Trophoblast cell (in vitro differentiated cells and primary cell): ENCODE data around the gene UACA.

Experiments
- DNase-seq, 2 donors: peaks; one replicate each; pipeline ENCODE4 v3.0.0-alpha.2; 2016
- H2AFZ ChIP-seq: 2 replicates; pipeline ENCODE4 v1.6.1; 2013; ENCODE audit warnings: low read length, moderate library complexity, mild to moderate bottlenecking; ENCODE audit not compliant: insufficient read depth, poor library complexity
- H2AK5ac ChIP-seq: 2 replicates; pipeline ENCODE4 v1.6.1; 2013; ENCODE audit warnings: mild to moderate bottlenecking, low read length
- H2BK120ac ChIP-seq: 2 replicates; pipeline ENCODE4 v1.6.1; 2013; ENCODE audit warnings: low read length, mild to moderate bottlenecking, moderate library complexity; ENCODE audit not compliant: insufficient read depth, poor library complexity
- H2BK12ac ChIP-seq: 2 replicates; pipeline ENCODE4 v1.6.1; 2013; ENCODE audit warnings: mild to moderate bottlenecking, low read length, moderate library complexity
- H2BK5ac ChIP-seq: 2 replicates; pipeline ENCODE4 v1.6.1; 2013; ENCODE audit warnings: low read length, low read depth, moderate library complexity, mild to moderate bottlenecking; ENCODE audit not compliant: poor library complexity
- H3K14ac ChIP-seq: 2 replicates; pipeline ENCODE4 v1.6.1; 2013; ENCODE audit warnings: mild to moderate bottlenecking, low read length
- H3K18ac ChIP-seq: 2 replicates; pipeline ENCODE4 v1.6.1; 2013; ENCODE audit warnings: mild to moderate bottlenecking, low read length
- H3K23ac ChIP-seq: 2 replicates; pipeline ENCODE4 v1.6.1; 2013; ENCODE audit warnings: low read length
- H3K27ac ChIP-seq: 2 replicates; pipeline ENCODE4 v1.5.1; 2013; ENCODE audit warnings: low read depth, mild to moderate bottlenecking, inconsistent platforms, low read length, moderate library complexity
- H3K27me3 ChIP-seq: 2 replicates; pipeline ENCODE4 v1.6.1; 2013; ENCODE audit warnings: inconsistent platforms, mild to moderate bottlenecking, low read length, moderate library complexity; ENCODE audit not compliant: insufficient read depth
- H3K36me3 ChIP-seq, 2 experiments: 1 replicate in 1 of 2; 2 replicates in 1 of 2; pipeline ENCODE4 v1.6.1; 2013; ENCODE audit warnings: low read length in 2 of 2, mild to moderate bottlenecking in 2 of 2, moderate library complexity in 1 of 2; ENCODE audit not compliant: insufficient read depth in 2 of 2, control insufficient read depth in 1 of 2
- H3K4ac ChIP-seq: 2 replicates; pipeline ENCODE4 v1.6.1; 2013; ENCODE audit warnings: low read depth, mild to moderate bottlenecking, low read length, moderate library complexity
- H3K4me1 ChIP-seq, 2 experiments: 1 replicate in 1 of 2; 2 replicates in 1 of 2; pipeline ENCODE4 v1.6.1; 2013; ENCODE audit warnings: low read length in 2 of 2, mild to moderate bottlenecking in 2 of 2, moderate library complexity in 1 of 2; ENCODE audit not compliant: insufficient read depth in 2 of 2, control insufficient read depth in 1 of 2
- H3K4me2 ChIP-seq: 2 replicates; pipeline ENCODE4 v1.6.1; 2013; ENCODE audit warnings: inconsistent platforms, mild to moderate bottlenecking, low read length, moderate library complexity
- H3K4me3 ChIP-seq: 2 replicates; pipeline ENCODE4 v1.5.1; 2013; ENCODE audit warnings: mild to moderate bottlenecking, low read depth, low read length, inconsistent platforms
- H3K79me1 ChIP-seq: one replicate; pipeline ENCODE4 v1.6.1; 2013; ENCODE audit warnings: low read length
- H3K79me2 ChIP-seq: 2 replicates; pipeline ENCODE4 v1.6.1; 2013; ENCODE audit warnings: low read length, mild to moderate bottlenecking; ENCODE audit not compliant: control insufficient read depth, insufficient read depth, poor library complexity
- H3K9ac ChIP-seq: 2 replicates; pipeline ENCODE4 v1.6.1; 2013; ENCODE audit warnings: mild to moderate bottlenecking, low read length
- H3K9me3 ChIP-seq: 2 replicates; pipeline ENCODE4 v1.6.1; 2013; ENCODE audit warnings: low read depth, mild to moderate bottlenecking, control low read depth, inconsistent platforms, low read length; ENCODE audit not compliant: insufficient read depth
- H4K12ac ChIP-seq: 2 replicates; pipeline ENCODE4 v1.6.1; 2013; ENCODE audit warnings: low read depth, mild to moderate bottlenecking, low read length, moderate library complexity
- H4K8ac ChIP-seq: 2 replicates; pipeline ENCODE4 v1.6.1; 2013; ENCODE audit warnings: low read depth, mild to moderate bottlenecking, low read length, moderate library complexity
- H4K91ac ChIP-seq: one replicate; pipeline ENCODE4 v1.6.1; 2013; ENCODE audit warnings: low read depth, mild to moderate bottlenecking, low read length, moderate library complexity
- WGBS: extraction: QIAGEN DNeasy Blood & Tissue Kit; methylation state at CpG from one replicate; pipeline ENCODE4 v1.1.7; 2013; ENCODE audit warnings: missing lambda C conversion rate; ENCODE audit not compliant: insufficient read length, insufficient coverage; ENCODE audit errors: extremely low coverage; 5-methylcytosine and 5-hydroxymethylcytosine counted together

The UACA gene

GRCh38 chr15:70680817-70681216 is 82.5 kb downstream of the UACA start:
- Histone ChIP-seq H3K27ac (no peak overlapping the region), H3K18ac (no peak overlapping the region), H2BK12ac (no peak overlapping the region), H3K36me3 (no peaks in the 10 kb centered on the region), H4K91ac (no peak overlapping the region), H4K12ac (no peak overlapping the region), H3K9me3 (no peaks in the 10 kb centered on the region), H2BK5ac (no peak overlapping the region), H3K14ac (no peak overlapping the region), H3K9ac (no peak overlapping the region), H3K4ac (no peak overlapping the region), H2BK120ac (no peak overlapping the region), H3K4me2 (no peak overlapping the region), H2AK5ac (no peak overlapping the region), H4K8ac (no peak overlapping the region), H3K4me3 (no peak overlapping the region), H3K23ac (no peak overlapping the region), H3K79me1 (no peaks in the 10 kb centered on the region), H3K79me2 (no peaks in the 10 kb centered on the region), H3K4me1 (no peaks in the 10 kb centered on the region), H3K27me3 (no peaks in the 10 kb centered on the region), H2AFZ (no peak overlapping the region)
- no peak for DNase-seq
- WGBS: no CpG with 5 or more reads among the region's 6 CpGs

- no peak overlapping the region for H4K91ac ChIP-seq
- no peak overlapping the region for H3K4ac ChIP-seq
- H3K4me3 ChIP-seq: no peak overlapping the region
- no peak overlapping the region for H4K12ac ChIP-seq
- H3K18ac ChIP-seq: no peak overlapping the region
- H2BK12ac ChIP-seq: no peak overlapping the region
- no peak overlapping the region for H3K14ac ChIP-seq
- H3K36me3 ChIP-seq: no peaks in the 10 kb centered on the region
- H2AK5ac ChIP-seq: no peak overlapping the region
- no peak overlapping the region for H3K23ac ChIP-seq
- H3K4me1 ChIP-seq: no peaks in the 10 kb centered on the region
- no peak overlapping the region for H2BK5ac ChIP-seq
- no peak overlapping the region for H2BK120ac ChIP-seq
- no peak for DNase-seq
- H3K9ac ChIP-seq: no peak overlapping the region
- no peaks in the 10 kb centered on the region for H3K79me1 ChIP-seq
- no peaks in the 10 kb centered on the region for H3K27me3 ChIP-seq
- no peak overlapping the region for H4K8ac ChIP-seq
- H3K9me3 ChIP-seq: no peaks in the 10 kb centered on the region
- H3K4me2 ChIP-seq: no peak overlapping the region
- H2AFZ ChIP-seq: no peak overlapping the region
- no peak overlapping the region for H3K27ac ChIP-seq
- no peaks in the 10 kb centered on the region for H3K79me2 ChIP-seq
Observed at GRCh38 chr15:70679919-70680231, 83.5 kb downstream of the UACA start.

DNA sequence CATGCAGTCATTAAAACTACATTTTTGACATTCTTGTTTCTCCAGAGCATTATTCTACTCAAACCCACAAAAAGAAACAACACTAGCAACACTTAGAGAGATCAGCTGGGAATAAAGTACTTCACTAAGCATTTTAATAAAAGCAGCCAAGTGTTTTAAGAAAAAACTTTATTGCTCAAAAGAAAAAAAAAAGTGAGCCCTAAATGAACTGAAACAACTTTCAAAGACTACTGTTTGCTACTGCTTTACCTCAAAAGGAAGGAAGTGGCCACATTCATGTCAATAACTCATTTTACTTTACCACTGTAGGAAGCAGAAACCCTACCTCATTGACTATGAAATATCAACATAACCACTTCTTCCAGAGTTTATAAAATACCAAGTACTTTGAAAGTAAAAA is 91.3 kb downstream of the UACA start:
- H3K23ac ChIP-seq: no peak overlapping the region
- H2BK120ac ChIP-seq: no peak overlapping the region
- H3K18ac ChIP-seq: no peak overlapping the region
- H4K12ac ChIP-seq: no peak overlapping the region
- H3K4me1 ChIP-seq: peaks cover 0 to 6% of the 10 kb centered on the region in 2 experiments
- H3K36me3 ChIP-seq: no peaks in the 10 kb centered on the region
- H3K79me1 ChIP-seq: no peaks in the 10 kb centered on the region
- no peak overlapping the region for H2AK5ac ChIP-seq
- no peak overlapping the region for H4K91ac ChIP-seq
- no peaks in the 10 kb centered on the region for H3K27me3 ChIP-seq
- H3K4me2 ChIP-seq: no peak overlapping the region
- no peak overlapping the region for H3K4ac ChIP-seq
- H3K27ac ChIP-seq: no peak overlapping the region
- no peak overlapping the region for H3K9ac ChIP-seq
- H2BK12ac ChIP-seq: no peak overlapping the region
- no peaks in the 10 kb centered on the region for H3K9me3 ChIP-seq
- no peak for DNase-seq
- H2AFZ ChIP-seq: no peak overlapping the region
- no peak overlapping the region for H3K4me3 ChIP-seq
- H3K14ac ChIP-seq: no peak overlapping the region
- H4K8ac ChIP-seq: no peak overlapping the region
- no peak overlapping the region for H2BK5ac ChIP-seq
- H3K79me2 ChIP-seq: no peaks in the 10 kb centered on the region

DNA sequence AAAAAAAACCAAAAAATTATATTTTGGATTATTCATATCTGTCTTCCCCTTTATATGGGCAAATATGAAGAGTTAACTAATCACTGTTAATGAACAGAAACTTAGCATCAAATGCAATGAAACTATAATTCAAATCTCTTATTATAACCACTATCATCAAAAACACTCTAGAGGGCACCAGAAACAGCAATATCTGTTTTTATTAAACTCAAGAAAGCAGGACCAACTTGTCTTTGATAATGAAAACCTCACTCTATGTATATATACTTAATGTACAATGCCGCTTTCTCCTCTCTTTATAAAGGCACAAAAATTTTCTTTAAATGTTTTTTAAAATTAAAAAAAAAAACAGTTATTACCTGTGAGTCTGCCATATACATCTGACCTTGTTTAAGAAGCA is 92.7 kb downstream of the UACA start:
- no peak overlapping the region for H3K4me3 ChIP-seq
- no peak overlapping the region for H3K4me2 ChIP-seq
- no peak overlapping the region for H4K8ac ChIP-seq
- H3K4me1 ChIP-seq: peaks cover 0 to 6% of the 10 kb centered on the region in 2 experiments
- H3K9me3 ChIP-seq: no peaks in the 10 kb centered on the region
- no peak overlapping the region for H4K91ac ChIP-seq
- no peak overlapping the region for H4K12ac ChIP-seq
- H2BK12ac ChIP-seq: no peak overlapping the region
- no peak overlapping the region for H3K4ac ChIP-seq
- H3K36me3 ChIP-seq: no peaks in the 10 kb centered on the region
- no peak overlapping the region for H2AFZ ChIP-seq
- H2BK120ac ChIP-seq: no peak overlapping the region
- H3K27me3 ChIP-seq: no peaks in the 10 kb centered on the region
- H2AK5ac ChIP-seq: no peak overlapping the region
- H3K9ac ChIP-seq: no peak overlapping the region
- no peaks in the 10 kb centered on the region for H3K79me1 ChIP-seq
- no peaks in the 10 kb centered on the region for H3K79me2 ChIP-seq
- WGBS: no CpG with 5 or more reads among the region's 1 CpG
- H3K18ac ChIP-seq: no peak overlapping the region
- H3K14ac ChIP-seq: no peak overlapping the region
- no peak overlapping the region for H3K27ac ChIP-seq
- no peak overlapping the region for H2BK5ac ChIP-seq
- H3K23ac ChIP-seq: no peak overlapping the region
- DNase-seq: no peak
